ENCODE results near the gene CNOT10.
A peak's percentile ranks its signal among the peaks of the same experiment; 100 is the strongest.
"Not testable (repeated sequence)": the region's sequence is repeated elsewhere in the genome, so short reads cannot be mapped to it uniquely, and the experiment has no call there.

The CNOT10 gene

DNA sequence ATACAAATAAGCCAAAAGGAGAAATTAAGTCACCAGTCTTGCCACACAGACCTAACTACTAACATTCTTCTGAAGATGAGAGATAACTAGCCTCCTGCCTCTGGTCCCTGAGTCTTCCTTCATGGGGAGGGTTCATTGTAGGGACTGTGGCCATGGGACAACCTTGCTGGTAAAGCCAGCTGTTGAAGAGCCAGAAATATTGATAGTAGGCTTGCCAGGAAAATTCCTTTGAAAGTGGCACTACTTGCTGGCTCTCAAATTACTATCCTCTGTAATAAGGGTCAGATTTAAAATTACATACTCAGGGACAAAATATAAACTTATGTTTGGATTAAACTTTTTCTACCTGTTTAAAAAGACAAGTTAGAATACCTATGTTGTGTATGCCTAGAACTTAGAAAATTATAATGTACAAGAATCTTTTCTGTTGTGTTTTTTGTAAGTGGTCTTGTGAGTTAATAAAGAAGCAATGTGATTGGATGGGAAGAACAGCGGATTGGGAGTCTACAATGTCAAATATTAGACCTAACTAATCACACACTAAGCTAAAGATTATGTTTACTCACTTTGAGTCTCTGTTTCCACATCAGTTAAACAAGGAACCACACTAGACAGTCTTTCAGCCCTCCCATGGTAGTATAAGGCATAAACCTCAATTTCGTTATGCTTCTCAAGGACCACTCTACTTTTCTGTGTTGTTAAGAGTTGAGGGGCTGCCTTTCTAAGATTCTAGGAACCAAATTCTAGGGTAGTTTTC, 72.8 kb downstream of the CNOT10 start:
- no peak for DNase-seq
- TF ChIP-seq GATA1 (IDR thresholded peaks at IDR 0.05; ENCODE audit: low read depth, low read length) = no peak

DNA sequence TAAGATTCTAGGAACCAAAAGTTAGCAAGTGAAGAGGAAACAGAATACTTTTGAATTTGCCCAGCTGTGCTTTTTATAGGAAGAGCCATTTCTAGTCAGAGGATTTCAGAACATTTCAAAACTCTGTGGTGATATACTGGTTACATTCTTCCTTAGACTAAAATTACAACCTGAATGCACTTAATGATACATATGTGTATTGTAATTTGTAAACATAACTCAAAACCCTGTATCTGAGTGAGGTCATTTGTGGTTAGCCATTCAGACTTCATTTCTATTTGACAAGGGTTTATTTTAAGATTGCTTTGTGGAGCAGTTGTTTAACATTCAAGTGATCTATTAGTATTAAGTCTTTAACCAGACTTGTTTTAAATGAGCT, 73.4 kb downstream of the CNOT10 start:
- DNase-seq = no peak
- TF ChIP-seq POLR2A (IDR thresholded peaks at IDR 0.05; ENCODE audit: low read length) (no peak), GATA1 (IDR thresholded peaks at IDR 0.05; ENCODE audit: low read depth, low read length) (no peak)

DNA sequence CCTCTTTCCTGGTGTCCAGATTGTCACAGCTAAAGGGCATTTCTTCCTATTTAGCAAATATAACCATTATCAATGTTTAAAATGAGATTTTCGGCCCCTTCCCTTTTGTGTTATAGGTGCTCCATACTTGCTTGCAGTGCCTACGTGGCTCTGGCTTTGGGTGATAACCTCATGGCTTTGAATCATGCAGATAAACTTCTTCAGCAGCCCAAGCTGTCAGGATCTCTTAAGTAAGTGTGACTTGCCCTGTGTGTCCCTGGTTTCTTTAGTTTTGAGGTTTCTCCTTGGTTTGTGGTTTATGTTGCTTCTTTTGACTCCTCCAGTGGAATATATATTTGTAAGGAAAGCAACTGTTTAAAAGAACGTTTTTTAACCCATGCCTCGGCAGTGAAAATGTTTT, 74.4 kb downstream of the CNOT10 start:
- TF ChIP-seq GATA1 (IDR thresholded peaks at IDR 0.05; ENCODE audit: low read depth, low read length) (no peak), POLR2A (IDR thresholded peaks at IDR 0.05; ENCODE audit: low read length) (no peak)
- peak; percentile 30 to 41 for DNase-seq

DNA sequence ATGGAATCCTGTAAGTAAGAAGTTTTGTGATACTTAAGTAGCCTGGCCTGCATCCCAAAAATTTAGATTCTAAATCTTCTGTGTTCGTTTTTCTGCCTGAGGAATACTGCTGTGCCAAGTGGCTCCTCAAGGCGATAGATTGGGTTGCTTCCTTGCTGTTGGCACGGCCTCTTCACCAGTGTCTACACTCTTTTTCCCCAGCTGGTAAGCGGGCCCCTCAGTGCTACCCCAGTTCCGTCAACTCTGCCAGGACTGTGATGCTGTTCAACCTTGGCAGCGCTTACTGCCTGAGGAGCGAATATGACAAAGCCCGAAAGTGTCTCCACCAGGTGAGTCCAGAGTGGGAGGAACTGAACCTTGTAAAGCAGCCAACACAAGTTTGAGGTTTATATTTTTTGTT, 79.5 kb downstream of the CNOT10 start:
- no peak for DNase-seq
- TF ChIP-seq POLR2A (IDR thresholded peaks at IDR 0.05; ENCODE audit: low read length) (no peak), GATA1 (IDR thresholded peaks at IDR 0.05; ENCODE audit: low read depth, low read length) (no peak)

DNA sequence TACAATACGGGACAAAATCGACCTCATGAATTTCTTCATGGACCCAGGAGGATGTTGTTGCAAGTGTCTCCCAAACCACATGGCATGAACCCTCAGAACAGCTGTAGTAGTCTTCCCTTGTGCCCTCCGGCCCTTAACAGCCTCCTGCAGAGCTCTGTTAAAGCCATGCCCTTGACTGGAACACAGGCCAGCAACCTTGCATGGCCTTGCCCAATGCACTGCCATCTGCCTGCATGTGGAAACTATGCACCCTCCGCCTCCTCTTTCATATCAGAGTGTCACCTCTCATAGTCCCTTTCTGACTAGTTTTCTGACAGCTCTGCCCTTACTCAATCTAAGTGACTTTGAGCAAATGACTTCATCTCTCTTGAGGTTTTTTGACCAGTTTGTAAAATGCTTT, 93.4 kb downstream of the CNOT10 start:
- no peak for TF ChIP-seq POLR2A (IDR thresholded peaks at IDR 0.05; ENCODE audit: low read length)
- TF ChIP-seq GATA1 (IDR thresholded peaks at IDR 0.05; ENCODE audit: low read depth, low read length) = no peak
- no peak for DNase-seq

DNA sequence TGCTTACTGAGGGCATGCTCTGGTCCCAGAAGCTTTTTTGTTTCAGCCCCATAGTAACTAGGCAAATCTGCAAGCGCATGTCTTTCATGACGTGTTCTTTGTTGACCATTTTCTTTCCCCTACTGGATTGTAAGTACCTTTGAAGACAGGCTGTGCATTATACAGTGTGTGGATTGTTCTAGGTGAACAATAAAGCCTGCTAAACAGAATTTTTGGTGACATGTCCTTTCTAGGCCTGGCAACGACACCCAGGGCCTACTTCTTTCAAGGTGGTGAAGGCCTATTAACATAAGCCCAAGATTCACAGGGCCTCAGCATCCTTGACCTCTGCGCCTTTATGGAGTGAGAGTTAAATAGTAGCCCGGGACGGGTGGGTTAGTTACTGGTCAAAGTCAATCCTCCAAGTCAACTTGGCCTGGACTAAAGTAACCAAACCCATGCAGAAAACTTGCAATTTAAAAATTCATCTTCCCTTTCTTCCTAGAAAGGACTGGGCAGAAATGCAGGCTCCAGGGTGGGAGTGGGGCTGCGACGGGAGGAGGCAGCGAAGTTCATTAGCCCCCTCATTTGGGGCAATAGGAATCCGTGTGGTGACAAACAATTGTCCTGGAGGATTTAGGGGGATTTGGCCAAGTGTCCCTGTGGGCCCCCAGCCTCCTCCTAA, 95.2 kb downstream of the CNOT10 start:
- DNase-seq = no peak
- TF ChIP-seq POLR2A (IDR thresholded peaks at IDR 0.05; ENCODE audit: low read length) (no peak), GATA1 (IDR thresholded peaks at IDR 0.05; ENCODE audit: low read depth, low read length) (no peak)

DNA sequence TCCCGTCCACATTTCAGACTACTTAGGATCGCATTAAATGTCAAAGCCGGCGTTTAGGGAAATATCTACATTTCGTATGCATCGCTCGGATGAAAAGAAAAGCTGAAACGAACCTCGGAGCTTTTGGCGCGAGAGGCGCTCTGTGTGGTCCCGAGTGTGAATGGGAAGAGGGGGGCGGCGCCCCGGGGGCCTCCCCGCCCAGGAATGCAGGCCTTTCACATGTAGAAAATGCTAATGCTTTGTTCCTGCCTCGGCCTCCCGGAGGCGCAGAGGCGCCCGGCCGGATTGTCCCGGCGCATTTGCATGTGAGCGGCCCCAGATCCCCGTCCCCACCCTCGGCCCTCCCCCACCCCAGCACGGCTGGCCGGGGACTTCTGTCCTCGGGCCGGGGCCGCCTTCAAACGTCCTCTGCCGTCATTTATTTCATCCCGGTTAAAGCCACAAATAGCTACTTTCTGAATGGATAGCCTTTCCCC, 95.8 kb downstream of the CNOT10 start:
- DNase-seq = peak; percentile 67 to 70
- TF ChIP-seq GATA1 (IDR thresholded peaks at IDR 0.05; ENCODE audit: low read depth, low read length) = no peak
- TF ChIP-seq POLR2A (IDR thresholded peaks at IDR 0.05; ENCODE audit: low read length) = no peak

DNA sequence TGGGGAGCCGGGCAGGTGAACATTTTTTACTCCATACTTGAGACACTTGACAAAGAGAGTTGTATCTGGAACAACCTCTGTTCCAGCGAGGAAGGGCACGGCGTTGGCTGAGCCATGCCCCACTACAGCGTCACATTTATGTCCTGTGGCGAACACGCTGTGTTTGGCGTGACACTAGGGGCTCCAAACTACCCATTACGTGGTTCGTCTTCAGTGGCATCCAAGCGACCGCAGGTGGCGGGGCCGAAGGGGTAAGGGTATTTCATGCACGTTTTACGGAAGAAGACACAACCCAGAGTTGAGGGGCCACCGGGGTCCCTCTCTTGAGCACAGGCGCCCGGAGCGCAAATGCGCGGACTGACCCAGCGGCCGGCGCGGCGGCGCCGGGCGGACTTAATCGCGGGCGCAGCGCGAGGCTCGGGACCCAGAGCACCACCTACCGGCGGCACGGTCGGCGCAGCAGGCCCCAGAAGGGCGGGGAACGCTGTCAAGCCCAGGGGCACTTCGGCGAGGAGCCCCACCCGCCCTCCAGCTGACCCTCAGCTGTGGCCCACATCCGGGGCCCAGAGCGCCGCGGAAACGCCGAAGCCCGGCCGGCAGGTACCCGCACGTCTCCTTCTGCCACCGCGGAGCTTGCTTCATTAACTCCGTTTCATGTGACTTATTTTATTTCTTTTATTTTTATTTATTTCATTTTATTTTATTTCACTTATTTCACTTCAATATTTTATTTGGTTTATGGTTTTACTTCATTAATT, 96.4 kb downstream of the CNOT10 start:
- peak; percentile 89 for DNase-seq
- TF ChIP-seq POLR2A (IDR thresholded peaks at IDR 0.05; ENCODE audit: low read length) (no peak), GATA1 (IDR thresholded peaks at IDR 0.05; ENCODE audit: low read depth, low read length) (no peak)

DNA sequence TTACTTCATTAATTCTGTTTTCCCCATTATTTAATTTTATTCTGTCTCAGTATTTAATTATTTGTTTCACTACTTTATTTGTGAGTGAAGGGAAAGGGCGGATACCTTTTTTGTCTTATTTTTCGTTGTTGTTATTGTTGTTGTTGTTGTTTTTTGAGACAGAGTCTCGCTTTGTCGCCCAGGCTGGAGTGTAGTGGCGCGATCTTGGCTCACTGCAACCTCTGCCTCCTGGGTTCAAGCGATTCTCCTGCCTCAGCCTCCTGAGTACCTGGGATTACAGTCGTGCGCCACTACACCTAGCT, 96.9 kb downstream of the CNOT10 start:
- not testable (repeated sequence) for DNase-seq

DNA sequence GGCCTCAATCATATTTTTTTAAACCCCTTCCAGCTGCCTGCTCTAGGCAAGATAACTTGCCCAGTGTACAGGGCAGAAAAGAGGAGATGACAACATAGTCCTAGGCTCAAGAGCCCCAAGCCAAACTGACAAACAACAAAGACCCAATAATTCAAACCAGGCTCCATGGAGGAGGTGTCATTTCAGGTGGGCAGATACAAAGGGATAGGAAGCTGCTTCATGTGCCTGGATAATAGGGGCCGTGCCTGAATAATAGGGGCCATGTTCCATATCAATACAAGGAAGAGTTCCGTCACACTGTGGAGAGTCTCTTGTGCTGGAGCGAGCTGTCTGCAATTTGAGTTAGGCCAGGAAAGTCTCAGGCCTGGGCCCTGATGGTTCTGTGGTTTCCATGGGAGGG, 97.4 kb downstream of the CNOT10 start:
- no peak for TF ChIP-seq GATA1 (IDR thresholded peaks at IDR 0.05; ENCODE audit: low read depth, low read length)
- no peak for TF ChIP-seq POLR2A (IDR thresholded peaks at IDR 0.05; ENCODE audit: low read length)
- no peak for DNase-seq

DNA sequence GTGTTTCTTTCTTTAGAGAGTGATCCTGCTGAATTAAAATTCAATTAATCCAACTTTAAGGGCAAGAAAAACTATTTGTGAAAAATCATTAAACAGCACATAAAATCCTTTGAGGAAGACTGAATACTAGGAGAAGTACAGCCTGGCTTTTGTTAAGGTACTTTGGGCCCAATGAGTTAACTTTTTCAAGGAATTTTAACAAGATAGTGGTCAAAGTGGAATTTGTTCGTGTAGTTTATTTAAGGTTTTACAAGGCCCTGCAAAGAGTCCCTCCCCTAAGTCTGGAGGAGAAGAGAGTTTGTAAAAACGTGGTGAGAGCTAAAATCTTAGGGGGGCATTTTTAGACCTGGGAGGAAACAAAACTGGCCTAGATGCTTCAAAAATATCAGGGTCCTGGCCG, 106.8 kb downstream of the CNOT10 start:
- no peak for DNase-seq
- TF ChIP-seq POLR2A (IDR thresholded peaks at IDR 0.05; ENCODE audit: low read length) (no peak), GATA1 (IDR thresholded peaks at IDR 0.05; ENCODE audit: low read depth, low read length) (no peak)

DNA sequence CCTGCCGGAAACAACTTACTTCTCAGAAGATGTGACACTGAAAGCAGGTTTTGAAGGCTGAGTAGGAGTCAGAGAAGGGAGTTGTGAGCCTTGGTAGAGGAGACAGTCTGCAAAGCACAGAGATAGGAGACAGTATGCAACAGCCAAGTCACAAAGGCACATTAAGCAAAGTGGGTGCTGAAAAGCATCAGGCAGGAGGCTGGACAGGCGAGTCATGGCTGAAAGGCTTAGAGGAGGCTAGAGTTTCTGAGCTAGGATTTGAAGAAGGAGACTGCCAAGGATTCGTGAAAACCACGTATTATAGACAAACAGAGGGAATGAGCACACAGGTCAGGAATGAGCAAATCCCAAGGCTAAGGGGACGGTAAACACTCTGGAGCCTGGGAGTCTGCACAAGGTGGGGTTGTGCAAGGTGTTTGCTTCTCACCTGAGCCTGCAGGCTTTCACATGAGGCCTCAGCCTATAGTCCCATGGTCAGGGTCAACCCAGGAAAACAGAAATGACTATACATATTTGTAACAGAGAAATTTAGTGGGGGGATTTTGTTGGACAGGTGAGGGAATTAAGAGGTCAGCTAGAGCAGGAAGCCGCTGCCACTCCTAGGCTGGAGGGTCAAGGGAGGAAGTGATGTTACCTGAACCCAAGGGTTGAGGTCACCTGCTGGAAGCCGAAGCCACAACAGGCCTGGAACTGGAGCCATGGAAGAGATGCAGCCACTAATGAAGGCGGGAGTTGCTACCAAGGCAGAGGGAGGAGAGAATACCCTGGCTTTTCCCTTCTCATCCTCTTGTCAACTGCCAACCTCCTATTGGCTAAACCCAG, 109.7 kb downstream of the CNOT10 start:
- DNase-seq = no peak
- no peak for TF ChIP-seq GATA1 (IDR thresholded peaks at IDR 0.05; ENCODE audit: low read depth, low read length)
- no peak for TF ChIP-seq POLR2A (IDR thresholded peaks at IDR 0.05; ENCODE audit: low read length)

DNA sequence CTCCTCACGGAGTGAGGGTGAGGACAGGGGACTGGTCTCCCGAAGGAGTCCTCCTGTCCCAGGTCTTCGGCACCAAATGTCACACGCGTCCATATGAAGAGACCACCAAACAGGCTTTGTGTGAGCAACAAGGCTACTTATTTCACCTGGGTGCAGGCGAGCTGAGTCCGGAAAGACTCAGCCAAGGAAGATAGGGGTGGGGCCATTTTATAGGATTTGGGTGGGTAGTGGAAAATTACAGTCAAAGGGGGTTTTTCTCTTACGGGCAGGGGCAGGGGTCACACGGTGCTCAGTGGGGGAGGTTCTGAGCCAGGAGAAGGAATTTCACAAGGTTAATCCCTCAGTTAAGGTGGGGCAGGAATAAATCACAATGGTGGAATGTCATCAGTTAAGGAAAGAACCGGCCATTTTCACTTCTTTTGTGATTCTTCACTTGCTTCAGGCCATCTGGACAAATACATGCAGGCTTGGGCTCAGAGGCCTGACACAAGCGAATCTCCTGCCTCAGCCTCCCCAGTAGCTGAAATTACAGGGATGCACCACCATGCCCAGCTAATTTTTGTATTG, 111.5 kb downstream of the CNOT10 start:
- not testable (repeated sequence) for DNase-seq

DNA sequence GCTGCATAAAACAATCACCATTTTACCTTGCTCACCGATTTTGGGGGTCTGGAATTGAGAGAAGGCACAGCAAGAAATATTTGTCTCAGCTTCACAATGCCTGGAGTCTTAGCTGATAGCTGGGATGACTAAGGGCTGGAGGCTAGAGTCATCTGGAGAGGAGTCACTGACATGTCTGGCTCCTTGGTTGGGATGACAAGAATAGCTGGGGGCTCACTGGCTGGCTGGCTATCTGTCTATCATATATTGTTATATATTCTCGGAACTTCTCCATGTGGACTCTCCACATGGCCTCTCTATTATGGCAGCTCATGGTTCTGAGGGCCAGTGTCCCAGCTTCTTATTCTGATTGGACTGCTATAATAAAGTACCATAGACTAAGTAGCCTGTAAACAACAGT, 112.8 kb downstream of the CNOT10 start:
- DNase-seq = no peak
- TF ChIP-seq POLR2A (IDR thresholded peaks at IDR 0.05; ENCODE audit: low read length) (no peak), GATA1 (IDR thresholded peaks at IDR 0.05; ENCODE audit: low read depth, low read length) (no peak)

DNA sequence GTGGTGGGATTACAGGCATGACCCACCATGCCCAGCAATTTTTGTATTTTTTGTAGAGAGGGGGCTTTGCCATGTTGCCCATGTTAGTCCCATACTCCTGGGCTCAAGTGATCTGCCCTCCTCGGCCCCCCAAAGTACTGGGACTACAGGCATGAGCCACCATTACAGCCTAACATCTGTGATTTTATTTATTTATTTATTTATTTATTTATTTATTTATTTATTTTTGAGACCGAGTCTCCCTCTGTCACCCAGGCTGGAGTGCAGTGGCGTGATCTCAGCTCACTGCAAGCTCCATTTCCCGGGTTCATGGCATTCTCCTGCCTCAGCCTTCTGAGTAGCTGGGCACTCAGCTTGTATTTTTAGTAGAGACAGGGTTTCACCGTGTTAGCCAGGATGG, 116.5 kb downstream of the CNOT10 start:
- DNase-seq = not testable (repeated sequence)

Measured in erythroblast (primary cell).